CD14-positive monocyte (primary cell): ENCODE results near the gene ITGAX. TPM values are rescaled to one million over a fixed set of nuclear protein-coding genes. Genes with fewer than 3 reads are reported as not detected.

Experiments used
- DNase-seq, 3 donors: peaks; one replicate each; pipeline ENCODE4 v3.0.0-alpha.2; 2011 to 2022
- H2AFZ ChIP-seq: 2 replicates; pipeline ENCODE4 v1.6.0; 2012; ENCODE audit warnings: mild to moderate bottlenecking, low read depth, low read length, inconsistent platforms; ENCODE audit not compliant: insufficient read depth, poor library complexity, severe bottlenecking
- H3K27ac ChIP-seq, 2 donors: 1 replicate in 1 of 2; 2 replicates in 1 of 2; pipeline ENCODE4 v1.5.1; 2012 to 2013; ENCODE audit warnings: low read length in 2 of 2, control low read depth in 1 of 2, inconsistent platforms in 1 of 2, low read depth in 1 of 2, mild to moderate bottlenecking in 1 of 2
- H3K27me3 ChIP-seq, 2 donors: one replicate each; pipeline versions ENCODE4 v1.6.0 to v1.6.1; 2011 to 2013; ENCODE audit warnings: low read length in 2 of 2; ENCODE audit not compliant: control insufficient read depth in 2 of 2, insufficient read depth in 2 of 2
- H3K36me3 ChIP-seq, 2 donors: replicated peaks in 1 of 2; 1 replicate in 1 of 2; 2 replicates in 1 of 2; pipeline versions ENCODE4 v1.5.1 to v1.6.1; 2012 to 2013; ENCODE audit warnings: low read length in 2 of 2, control low read depth in 1 of 2, inconsistent platforms in 1 of 2, mild to moderate bottlenecking in 1 of 2; ENCODE audit not compliant: insufficient read depth in 2 of 2, control insufficient read depth in 1 of 2
- H3K4me1 ChIP-seq, 2 donors: 1 replicate in 1 of 2; 2 replicates in 1 of 2; pipeline versions ENCODE4 v1.5.1 to v1.6.1; 2012 to 2013; ENCODE audit warnings: low read length in 2 of 2, control low read depth in 1 of 2, inconsistent platforms in 1 of 2, mild to moderate bottlenecking in 1 of 2, moderate library complexity in 1 of 2; ENCODE audit not compliant: insufficient read depth in 2 of 2, control insufficient read depth in 1 of 2
- H3K4me2 ChIP-seq: replicated peaks from 2 replicates; pipeline ENCODE3; 2012; ENCODE audit warnings: low read length, moderate library complexity, mild to moderate bottlenecking; ENCODE audit not compliant: poor library complexity, severe bottlenecking; ENCODE audit errors: extremely low read depth
- H3K4me3 ChIP-seq, 3 experiments: fragments of 200-600 bp in 1 of 3; sonication (generic) in 1 of 3; replicated peaks in 1 of 3; 1 replicate in 2 of 3; 2 replicates in 1 of 3; pipeline ENCODE4 v1.5.1; 2011 to 2013; ENCODE audit warnings: low read length in 3 of 3, mild to moderate bottlenecking in 3 of 3, control low read depth in 2 of 3, low read depth in 2 of 3, inconsistent platforms in 1 of 3, moderate library complexity in 1 of 3
- H3K79me2 ChIP-seq: 2 replicates; pipeline ENCODE4 v1.6.0; 2012; ENCODE audit warnings: mild to moderate bottlenecking, control low read depth, inconsistent platforms, low read length, moderate library complexity; ENCODE audit not compliant: insufficient read depth
- H3K9ac ChIP-seq: 2 replicates; pipeline ENCODE4 v1.6.0; 2017; ENCODE audit warnings: low read length, mild to moderate bottlenecking; ENCODE audit not compliant: insufficient read depth, poor library complexity, severe bottlenecking
- H3K9me3 ChIP-seq, 2 donors: replicated peaks in 1 of 2; 1 replicate in 1 of 2; 2 replicates in 1 of 2; pipeline versions ENCODE4 v1.5.1 to v1.6.1; 2012 to 2013; ENCODE audit warnings: low read length in 2 of 2, control low read depth in 1 of 2; ENCODE audit not compliant: control insufficient read depth in 1 of 2, insufficient read depth in 1 of 2
- H4K20me1 ChIP-seq: 2 replicates; pipeline ENCODE4 v1.6.0; 2012; ENCODE audit warnings: mild to moderate bottlenecking, low read length, control low read depth, moderate library complexity; ENCODE audit not compliant: insufficient read depth
- H3K27ac Mint-ChIP-seq, 7 donors: one replicate each; pipeline ENCODE4 v1.8.0; 2020; ENCODE audit warnings: mild to moderate bottlenecking in 7 of 7, mixed read lengths in 7 of 7, moderate library complexity in 6 of 7, inconsistent platforms in 2 of 7
- H3K27me3 Mint-ChIP-seq, 3 donors: one replicate each; pipeline ENCODE4 v1.8.0; 2021 to 2022; ENCODE audit warnings: low read depth in 3 of 3, mild to moderate bottlenecking in 3 of 3, mixed read lengths in 3 of 3, moderate library complexity in 3 of 3, inconsistent platforms in 1 of 3
- H3K36me3 Mint-ChIP-seq, 2 donors: one replicate each; pipeline ENCODE4 v1.8.0; 2020; ENCODE audit warnings: mixed read lengths in 2 of 2, inconsistent platforms in 1 of 2, mild to moderate bottlenecking in 1 of 2
- H3K4me1 Mint-ChIP-seq: one replicate; pipeline ENCODE4 v1.8.0; 2020; ENCODE audit warnings: mild to moderate bottlenecking, mixed read lengths
- H3K4me3 Mint-ChIP-seq, 2 donors: one replicate each; pipeline ENCODE4 v1.8.0; 2020; ENCODE audit warnings: mild to moderate bottlenecking in 2 of 2, mixed read lengths in 2 of 2, moderate library complexity in 1 of 2
- H3K9me3 Mint-ChIP-seq, 7 donors: one replicate each; pipeline ENCODE4 v1.8.0; 2020 to 2022; ENCODE audit warnings: mixed read lengths in 7 of 7, mild to moderate bottlenecking in 6 of 7, moderate library complexity in 6 of 7, inconsistent platforms in 2 of 7
- WGBS: methylation state at CpG from one replicate; pipeline ENCODE4 v1.1.5; 2013; ENCODE audit warnings: missing lambda C conversion rate; ENCODE audit not compliant: insufficient coverage; 5-methylcytosine and 5-hydroxymethylcytosine counted together
- intact Hi-C, 2 donors: fragments of 100-400 bp; cut with micrococcal nuclease; formaldehyde crosslinking; loops; one replicate each; pipeline versions ENCODE4 v1.15.0 to v1.15.1; 2023
- polyA plus RNA-seq, 3 donors: library from polyadenylated mRNA; depleted of rRNA in 1 of 3; unstranded in 2 of 3; stranded (reverse) in 1 of 3; fragments of 300-500 nt in 2 of 3; fragments of >200 nt in 1 of 3; fragmentation: Illumina TruSeq in 2 of 3; gene quantifications; 1 replicate in 2 of 3; 2 replicates in 1 of 3; pipeline ENCODE4 v1.2.3, GENCODE V29; 2012 to 2021
- TF ChIP-seq, protein P1 (sequence below): fragments of 200-600 bp; IDR thresholded peaks from one replicate; pipeline ENCODE4 v1.8.0; 2022; ENCODE audit warnings: antibody characterized with exemption, mild to moderate bottlenecking

The ITGAX gene
- polyA plus RNA-seq, 3 donors: 40.7 to 710 (median 71.3) TPM

DNA sequence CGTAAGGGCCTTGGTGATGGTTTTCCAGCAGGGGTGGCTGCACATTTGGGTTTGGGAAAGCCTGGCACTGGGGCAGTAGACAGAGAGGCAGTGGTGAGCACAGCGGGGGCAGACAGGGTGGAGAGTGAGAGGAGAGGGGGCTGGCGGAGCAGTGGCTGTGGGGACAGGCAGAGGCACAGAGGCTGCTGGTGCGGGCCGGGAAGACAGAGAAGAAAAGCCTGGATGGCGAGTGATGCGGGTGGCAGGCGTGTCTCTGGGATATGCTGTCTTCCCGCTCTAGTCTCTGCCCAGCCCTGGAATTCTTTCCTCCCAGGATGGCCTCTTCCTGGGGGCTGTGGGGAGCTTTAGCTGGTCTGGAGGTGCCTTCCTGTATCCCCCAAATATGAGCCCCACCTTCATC lies 55.1 kb downstream of the ITGAX start:
- H3K4me1 ChIP-seq: no peaks in the 10 kb centered on the region
- no peaks in the 10 kb centered on the region for H3K9me3 ChIP-seq
- 92% methylated on average over 5 of the region's 9 CpGs for WGBS
- DNase-seq: no peak
- no peak overlapping the region for H3K27ac ChIP-seq
- no peak overlapping the region for H3K4me2 ChIP-seq
- H3K4me3 Mint-ChIP-seq: no peak overlapping the region
- peaks cover 6 to 11% (median 7%) of the 10 kb centered on the region in 3 donors for H3K27me3 Mint-ChIP-seq
- H3K4me3 ChIP-seq: no peak overlapping the region
- no peaks in the 10 kb centered on the region for H3K36me3 Mint-ChIP-seq
- no peaks in the 10 kb centered on the region for H3K9me3 Mint-ChIP-seq
- H3K36me3 ChIP-seq: no peaks in the 10 kb centered on the region
- TF ChIP-seq, protein P1, sequence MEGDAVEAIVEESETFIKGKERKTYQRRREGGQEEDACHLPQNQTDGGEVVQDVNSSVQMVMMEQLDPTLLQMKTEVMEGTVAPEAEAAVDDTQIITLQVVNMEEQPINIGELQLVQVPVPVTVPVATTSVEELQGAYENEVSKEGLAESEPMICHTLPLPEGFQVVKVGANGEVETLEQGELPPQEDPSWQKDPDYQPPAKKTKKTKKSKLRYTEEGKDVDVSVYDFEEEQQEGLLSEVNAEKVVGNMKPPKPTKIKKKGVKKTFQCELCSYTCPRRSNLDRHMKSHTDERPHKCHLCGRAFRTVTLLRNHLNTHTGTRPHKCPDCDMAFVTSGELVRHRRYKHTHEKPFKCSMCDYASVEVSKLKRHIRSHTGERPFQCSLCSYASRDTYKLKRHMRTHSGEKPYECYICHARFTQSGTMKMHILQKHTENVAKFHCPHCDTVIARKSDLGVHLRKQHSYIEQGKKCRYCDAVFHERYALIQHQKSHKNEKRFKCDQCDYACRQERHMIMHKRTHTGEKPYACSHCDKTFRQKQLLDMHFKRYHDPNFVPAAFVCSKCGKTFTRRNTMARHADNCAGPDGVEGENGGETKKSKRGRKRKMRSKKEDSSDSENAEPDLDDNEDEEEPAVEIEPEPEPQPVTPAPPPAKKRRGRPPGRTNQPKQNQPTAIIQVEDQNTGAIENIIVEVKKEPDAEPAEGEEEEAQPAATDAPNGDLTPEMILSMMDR: no peak
- no peaks in the 10 kb centered on the region for H4K20me1 ChIP-seq
- no peak overlapping the region for H3K27ac Mint-ChIP-seq
- H3K27me3 ChIP-seq: no peaks in the 10 kb centered on the region
- intact Hi-C loops: no loop called here
- no peaks in the 10 kb centered on the region for H3K79me2 ChIP-seq
- H3K4me1 Mint-ChIP-seq: no peaks in the 10 kb centered on the region
- no peak overlapping the region for H2AFZ ChIP-seq
- H3K9ac ChIP-seq: no peak overlapping the region

DNA sequence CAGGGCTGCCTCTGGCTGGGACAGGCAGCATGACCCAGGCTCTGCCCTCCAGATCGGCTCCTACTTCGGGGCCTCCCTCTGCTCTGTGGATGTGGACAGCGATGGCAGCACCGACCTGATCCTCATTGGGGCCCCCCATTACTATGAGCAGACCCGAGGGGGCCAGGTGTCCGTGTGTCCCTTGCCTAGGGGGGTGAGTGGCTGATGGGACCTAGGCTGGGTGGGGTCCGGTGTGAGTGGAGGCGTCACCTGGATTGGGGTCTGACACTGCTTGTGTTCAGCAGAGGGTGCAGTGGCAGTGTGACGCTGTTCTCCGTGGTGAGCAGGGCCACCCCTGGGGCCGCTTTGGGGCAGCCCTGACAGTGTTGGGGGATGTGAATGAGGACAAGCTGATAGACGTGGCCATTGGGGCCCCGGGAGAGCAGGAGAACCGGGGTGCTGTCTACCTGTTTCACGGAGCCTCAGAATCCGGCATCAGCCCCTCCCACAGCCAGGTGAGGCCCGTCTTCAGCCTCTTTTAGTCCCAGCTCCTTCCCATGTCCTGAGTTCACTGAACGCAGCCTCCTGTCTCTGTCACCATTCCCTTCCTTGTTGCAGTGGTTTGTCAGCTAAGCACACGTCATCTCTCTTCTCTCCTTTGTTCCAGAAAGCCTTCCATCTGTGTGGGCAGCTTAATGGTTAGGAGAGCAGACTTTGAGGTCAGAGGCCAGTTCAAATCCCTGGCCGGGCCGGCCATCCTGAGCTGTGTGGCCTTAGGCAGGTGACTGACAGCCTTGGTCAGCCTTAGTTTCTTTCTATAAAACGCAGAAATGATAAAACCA lies 56.3 kb downstream of the ITGAX start:
- Histone ChIP-seq H3K4me2 (no peak overlapping the region), H4K20me1 (no peaks in the 10 kb centered on the region), H3K9ac (no peak overlapping the region), H2AFZ (no peak overlapping the region), H3K27me3 (no peaks in the 10 kb centered on the region), H3K4me1 (no peaks in the 10 kb centered on the region), H3K27ac (no peak overlapping the region), H3K79me2 (no peaks in the 10 kb centered on the region), H3K9me3 (no peaks in the 10 kb centered on the region), H3K36me3 (no peaks in the 10 kb centered on the region), H3K4me3 (no peak overlapping the region)
- Mint-ChIP-seq H3K27me3 (peaks cover 8 to 15% (median 8%) of the 10 kb centered on the region in 3 donors), H3K27ac (no peak overlapping the region), H3K9me3 (no peaks in the 10 kb centered on the region), H3K36me3 (no peaks in the 10 kb centered on the region), H3K4me1 (no peaks in the 10 kb centered on the region), H3K4me3 (no peak overlapping the region)
- DNase-seq: no peak
- 95% methylated on average over 16 of the region's 22 CpGs for WGBS
- intact Hi-C loops: no loop called here
- TF ChIP-seq, protein P1: no peak
